ENCODE data around the gene GMPPA. TPM values are rescaled to one million over a fixed set of nuclear protein-coding genes. Genes with fewer than 3 reads are reported as not detected.

GMPPA gene
- total RNA-seq, 1 experiment from 2014 or later = 32.0 TPM

DNA sequence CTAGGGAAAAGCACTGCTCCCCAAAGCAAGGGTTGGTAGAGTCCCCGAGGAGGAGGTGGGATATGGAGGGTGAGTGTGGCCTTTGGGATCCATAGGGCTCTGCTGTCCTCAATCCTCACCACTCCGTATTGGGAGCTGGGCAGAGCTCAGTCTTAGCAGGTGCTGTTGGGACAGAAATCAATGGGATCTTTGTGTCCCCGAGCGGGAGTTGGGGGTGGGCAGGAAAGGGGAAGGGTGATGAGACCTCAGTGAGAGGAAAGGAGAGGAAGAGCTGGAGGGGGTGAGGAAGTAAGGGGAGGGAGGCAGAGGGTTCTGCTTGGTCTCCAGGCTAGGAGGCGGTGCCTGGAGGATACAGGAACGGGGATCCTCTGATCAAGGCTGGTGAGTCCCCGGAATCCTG is 18.2 kb downstream of the GMPPA start:
- no peak overlapping the region for H2BK12ac ChIP-seq (ENCODE audit: insufficient read length, low read depth, low read length)
- no peak overlapping the region for H2AK5ac ChIP-seq (ENCODE audit: insufficient read length, low read length)
- no peaks in the 10 kb centered on the region for H3K79me2 ChIP-seq (ENCODE audit: insufficient read depth, low read length)
- no CpG with 5 or more reads among the region's 7 CpGs for WGBS (ENCODE audit: extremely low coverage, insufficient read length, low lambda C conversion rate)
- H3K4me3 Mint-ChIP-seq = no peak overlapping the region
- no peak overlapping the region for H3K56ac ChIP-seq (ENCODE audit: insufficient read length, low read depth, low read length)
- H2BK20ac ChIP-seq (ENCODE audit: low read depth, low read length, poor library complexity, severe bottlenecking) = no peak overlapping the region
- H3K27ac ChIP-seq (ENCODE audit: insufficient read length, low read depth, low read length) = no peak overlapping the region
- no peak overlapping the region for H2BK5ac ChIP-seq (ENCODE audit: insufficient read length, low read length)
- H3K36me3 Mint-ChIP-seq (ENCODE audit: insufficient read depth in 1 of 3, low read depth in 3 of 3) = no peaks in the 10 kb centered on the region; a peak in 1 of 7 replicates
- no peak overlapping the region for H3K18ac ChIP-seq (ENCODE audit: insufficient read length, low read depth, low read length)
- DNase-seq = no peak
- TF ChIP-seq, protein P1, sequence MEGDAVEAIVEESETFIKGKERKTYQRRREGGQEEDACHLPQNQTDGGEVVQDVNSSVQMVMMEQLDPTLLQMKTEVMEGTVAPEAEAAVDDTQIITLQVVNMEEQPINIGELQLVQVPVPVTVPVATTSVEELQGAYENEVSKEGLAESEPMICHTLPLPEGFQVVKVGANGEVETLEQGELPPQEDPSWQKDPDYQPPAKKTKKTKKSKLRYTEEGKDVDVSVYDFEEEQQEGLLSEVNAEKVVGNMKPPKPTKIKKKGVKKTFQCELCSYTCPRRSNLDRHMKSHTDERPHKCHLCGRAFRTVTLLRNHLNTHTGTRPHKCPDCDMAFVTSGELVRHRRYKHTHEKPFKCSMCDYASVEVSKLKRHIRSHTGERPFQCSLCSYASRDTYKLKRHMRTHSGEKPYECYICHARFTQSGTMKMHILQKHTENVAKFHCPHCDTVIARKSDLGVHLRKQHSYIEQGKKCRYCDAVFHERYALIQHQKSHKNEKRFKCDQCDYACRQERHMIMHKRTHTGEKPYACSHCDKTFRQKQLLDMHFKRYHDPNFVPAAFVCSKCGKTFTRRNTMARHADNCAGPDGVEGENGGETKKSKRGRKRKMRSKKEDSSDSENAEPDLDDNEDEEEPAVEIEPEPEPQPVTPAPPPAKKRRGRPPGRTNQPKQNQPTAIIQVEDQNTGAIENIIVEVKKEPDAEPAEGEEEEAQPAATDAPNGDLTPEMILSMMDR (conservative IDR thresholded peaks at IDR 0.05) = no peak
- H3K27ac Mint-ChIP-seq = no peak overlapping the region
- H3K23ac ChIP-seq (ENCODE audit: insufficient read length, low read depth, low read length) = no peak overlapping the region
- no peak overlapping the region for H3T11ph ChIP-seq (ENCODE audit: low read length)
- no peak overlapping the region for H4K8ac ChIP-seq (replicated peaks; ENCODE audit: insufficient read length, low read depth, low read length)
- H3K4me1 Mint-ChIP-seq = peaks cover 46 to 66% of the 10 kb centered on the region in 2 experiments
- no peak overlapping the region for H4K5ac ChIP-seq (ENCODE audit: insufficient read length, low read depth, low read length)
- no peak overlapping the region for H3K4ac ChIP-seq (ENCODE audit: low read depth, low read length)
- H3K9me3 ChIP-seq (ENCODE audit: control insufficient read depth, low read depth, low read length) = no peaks in the 10 kb centered on the region
- no peak overlapping the region for H3K9ac ChIP-seq (ENCODE audit: extremely low read depth, insufficient read length, low read length)
- H2BK120ac ChIP-seq (ENCODE audit: low read depth, low read length, poor library complexity, severe bottlenecking) = no peak overlapping the region
- H3K4me1 ChIP-seq (ENCODE audit: insufficient read depth, low read length) = peaks cover 9% of the 10 kb centered on the region; the same call in 1 of the 2 replicates
- H3K9me3 Mint-ChIP-seq = no peaks in the 10 kb centered on the region; a peak in 2 of 5 replicates
- no peak overlapping the region for H4K91ac ChIP-seq (ENCODE audit: insufficient read length, low read depth, low read length)
- H2BK15ac ChIP-seq (ENCODE audit: low read depth, low read length) = no peak overlapping the region
- no peak overlapping the region for H2AFZ ChIP-seq (ENCODE audit: low read length)
- H4K20me1 ChIP-seq (ENCODE audit: control insufficient read depth, insufficient read depth, insufficient read length) = peaks cover 3% of the 10 kb centered on the region
- H3K79me1 ChIP-seq (ENCODE audit: insufficient read depth, low read depth, low read length, poor library complexity, severe bottlenecking) = no peaks in the 10 kb centered on the region
- no peak overlapping the region; the same call in 1 of the 2 replicates for H3K14ac ChIP-seq (ENCODE audit: insufficient read depth, low read length)
- H3K4me2 ChIP-seq (ENCODE audit: insufficient read depth, insufficient read length, low read length) = no peak overlapping the region
- H3K27me3 ChIP-seq (ENCODE audit: insufficient read depth, low read length) = peaks cover 19% of the 10 kb centered on the region; the same call in 1 of the 2 replicates
- H3K23me2 ChIP-seq (ENCODE audit: insufficient read length, low read depth, low read length, poor library complexity, severe bottlenecking) = no peaks in the 10 kb centered on the region
- H3K27me3 Mint-ChIP-seq (ENCODE audit: low read depth) = peaks cover 74% of the 10 kb centered on the region
